Fibroblast of mammary gland (primary cell): ENCODE data around the gene DNAAF5.
A peak's percentile ranks its signal among the peaks of the same experiment; 100 is the strongest.

ENCODE experiments used
- DNase-seq: peaks from one replicate; pipeline ENCODE4 v3.0.0-alpha.2; 2010; ENCODE audit warnings: low read depth
- H3K4me3 ChIP-seq: 2 replicates; pipeline ENCODE4 v1.5.1; 2011; ENCODE audit warnings: low read depth, mild to moderate bottlenecking, low read length, moderate library complexity; ENCODE audit not compliant: control insufficient read depth
- CTCF ChIP-seq: conservative IDR thresholded peaks from 2 replicates; pipeline ENCODE4 v1.5.1; 2011; ENCODE audit warnings: low read depth, low read length, inconsistent platforms; ENCODE audit not compliant: control insufficient read depth, insufficient read depth

DNAAF5 gene

GRCh38 chr7:724298-724697, 2.2 kb upstream of the DNAAF5 start:
- TF ChIP-seq CTCF = no peak
- DNase-seq = no peak
- H3K4me3 ChIP-seq = no peak overlapping the region

GRCh38 chr7:725223-726005, 1.1 kb upstream of the DNAAF5 start:
- DNase-seq = peak; percentile 62
- TF ChIP-seq CTCF = no peak
- H3K4me3 ChIP-seq = peak overlapping the region; percentile 55

GRCh38 chr7:726854-727103, 280 bp downstream of the DNAAF5 start:
- H3K4me3 ChIP-seq = peak overlapping the region; percentile 55
- no peak for TF ChIP-seq CTCF

GRCh38 chr7:727104-727805, 756 bp downstream of the DNAAF5 start, which contains the start of gene PRKAR1B:
PRKAR1B (minus strand) TSS chr7:727281; CDS start chr7:711505, 15,776 bp downstream.
- TF ChIP-seq CTCF = no peak
- no peak for DNase-seq
- H3K4me3 ChIP-seq = peak within 1 kb of the TSS; percentile 55

More at GRCh38 chr7:726854-727103, 280 bp downstream of the DNAAF5 start:
- DNase-seq = no peak

- peak overlapping the region; percentile 55 for H3K4me3 ChIP-seq
- TF ChIP-seq CTCF = no peak
- peak; percentile 54 for DNase-seq
Measured at GRCh38 chr7:727806-728460, 1.4 kb downstream of the DNAAF5 start.

GRCh38 chr7:728602-729001, 2.1 kb downstream of the DNAAF5 start:
- no peak for TF ChIP-seq CTCF
- H3K4me3 ChIP-seq = no peak overlapping the region
- DNase-seq = no peak
